ENCODE results near the gene IGLL5. TPM values are rescaled to one million over a fixed set of nuclear protein-coding genes. Genes with fewer than 3 reads are reported as not detected.
"Not testable (repeated sequence)": the region's sequence is repeated elsewhere in the genome, so short reads cannot be mapped to it uniquely, and the experiment has no call there.

Gene IGLL5
- total RNA-seq, 2 experiments from 2014 or later: not detected

DNA sequence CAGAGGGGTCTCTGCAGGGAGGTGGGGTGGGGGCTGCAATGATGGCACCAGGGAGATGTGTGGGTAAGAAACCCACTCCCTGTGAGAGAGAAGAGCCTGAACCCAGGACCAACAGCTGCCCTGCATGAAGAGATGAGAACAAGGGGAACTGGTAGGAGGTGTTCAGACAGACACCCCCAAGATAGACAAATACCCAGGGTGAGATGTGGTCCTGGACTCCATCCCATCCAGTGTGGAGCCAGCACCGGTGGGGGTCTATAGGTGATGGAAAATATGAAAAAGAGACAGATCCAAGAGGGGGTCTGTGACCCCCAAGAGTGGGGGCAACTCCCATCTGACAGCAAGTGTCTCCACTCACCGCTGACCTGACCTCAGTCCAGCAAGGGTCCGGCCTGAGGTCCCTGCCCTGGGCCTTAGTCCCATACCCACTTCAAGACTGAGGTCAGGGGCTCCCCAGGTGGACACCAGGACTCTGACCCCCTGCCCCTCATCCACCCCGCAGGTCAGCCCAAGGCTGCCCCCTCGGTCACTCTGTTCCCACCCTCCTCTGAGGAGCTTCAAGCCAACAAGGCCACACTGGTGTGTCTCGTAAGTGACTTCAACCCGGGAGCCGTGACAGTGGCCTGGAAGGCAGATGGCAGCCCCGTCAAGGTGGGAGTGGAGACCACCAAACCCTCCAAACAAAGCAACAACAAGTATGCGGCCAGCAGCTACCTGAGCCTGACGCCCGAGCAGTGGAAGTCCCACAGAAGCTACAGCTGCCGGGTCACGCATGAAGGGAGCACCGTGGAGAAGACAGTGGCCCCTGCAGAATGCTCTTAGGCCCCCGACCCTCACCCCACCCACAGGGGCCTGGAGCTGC lies 34.7 kb downstream of the IGLL5 start:
- intact Hi-C loops (cut with DNase I, micrococcal nuclease); POLR2A ChIA-PET: not testable (repeated sequence)
- CTCF ChIA-PET: interaction anchor here (0.9 kb wide), 1 partner anchor 19 kb away, joined by 7 read pairs; no protein-coding TSS in a partner anchor

DNA sequence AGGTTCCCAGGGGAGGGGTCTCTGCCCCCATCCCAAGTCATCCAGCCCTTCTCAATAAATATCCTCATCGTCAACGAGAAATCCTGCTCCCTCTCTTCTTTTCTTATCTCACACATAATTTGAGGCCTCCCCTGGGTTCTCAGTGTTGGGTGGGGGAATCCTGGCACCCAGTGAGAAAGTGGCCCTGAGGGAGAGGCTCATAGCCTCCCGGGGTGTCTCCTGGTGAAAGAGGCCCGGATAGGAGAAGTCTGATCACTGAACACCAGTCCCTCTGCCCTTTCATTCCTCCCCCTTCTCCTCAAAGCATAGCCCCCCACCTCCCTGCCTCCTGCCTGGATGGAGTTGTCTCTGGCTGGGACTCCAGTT lies 35.3 kb downstream of the IGLL5 start:
- POLR2A ChIA-PET: no interaction called here
- H3K27ac Mint-ChIP-seq: no peak overlapping the region

More for the DNA sequence above, 34.7 kb downstream of the IGLL5 start:
- H3K4me1 Mint-ChIP-seq; H3K27ac Mint-ChIP-seq; ATAC-seq; H3K36me3 Mint-ChIP-seq (ENCODE audit: low read depth); H3K4me3 Mint-ChIP-seq; DNase-seq; H3K27me3 Mint-ChIP-seq; H3K9me3 Mint-ChIP-seq (ENCODE audit: low read depth): not testable (repeated sequence)

DNA sequence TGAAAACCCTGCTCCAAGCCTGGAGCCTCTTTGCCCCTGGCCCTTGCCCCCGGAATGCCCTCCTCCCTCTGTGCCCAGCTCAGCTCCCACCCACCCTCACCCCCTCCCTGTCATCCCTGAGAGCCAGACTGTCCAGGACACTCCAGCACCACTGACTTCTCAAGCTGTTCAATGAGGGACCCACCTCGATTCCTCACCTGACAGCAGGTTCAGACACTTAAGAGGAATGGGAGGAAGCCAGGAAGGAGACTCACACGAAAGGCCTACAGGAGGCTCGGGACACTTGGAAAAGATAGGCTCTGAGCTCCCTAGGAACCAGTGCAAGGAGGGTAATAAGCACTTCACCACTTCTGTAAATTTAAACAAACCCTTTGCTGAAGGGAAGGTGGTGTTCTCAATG lies 35.8 kb downstream of the IGLL5 start:
- H3K27me3 Mint-ChIP-seq: no peaks in the 10 kb centered on the region
- DNase-seq: no peak
- ChIA-PET POLR2A (no interaction called here), CTCF (no interaction called here)
- ATAC-seq: no peak
- intact Hi-C loops (cut with DNase I, micrococcal nuclease): no loop called here
- no peaks in the 10 kb centered on the region for H3K36me3 Mint-ChIP-seq (ENCODE audit: low read depth)
- H3K4me1 Mint-ChIP-seq: peaks cover 2% of the 10 kb centered on the region
- H3K27ac Mint-ChIP-seq: no peak overlapping the region
- H3K9me3 Mint-ChIP-seq (ENCODE audit: low read depth): no peaks in the 10 kb centered on the region
- H3K4me3 Mint-ChIP-seq: no peak overlapping the region

More for the DNA sequence above, 35.3 kb downstream of the IGLL5 start:
- no peak for ATAC-seq
- Mint-ChIP-seq H3K4me3 (no peak overlapping the region), H3K36me3 (ENCODE audit: low read depth) (no peaks in the 10 kb centered on the region), H3K9me3 (ENCODE audit: low read depth) (no peaks in the 10 kb centered on the region), H3K4me1 (no peaks in the 10 kb centered on the region), H3K27me3 (no peaks in the 10 kb centered on the region)
- no peak for DNase-seq
- intact Hi-C loops (cut with DNase I, micrococcal nuclease): no loop called here
- CTCF ChIA-PET: no interaction called here

DNA sequence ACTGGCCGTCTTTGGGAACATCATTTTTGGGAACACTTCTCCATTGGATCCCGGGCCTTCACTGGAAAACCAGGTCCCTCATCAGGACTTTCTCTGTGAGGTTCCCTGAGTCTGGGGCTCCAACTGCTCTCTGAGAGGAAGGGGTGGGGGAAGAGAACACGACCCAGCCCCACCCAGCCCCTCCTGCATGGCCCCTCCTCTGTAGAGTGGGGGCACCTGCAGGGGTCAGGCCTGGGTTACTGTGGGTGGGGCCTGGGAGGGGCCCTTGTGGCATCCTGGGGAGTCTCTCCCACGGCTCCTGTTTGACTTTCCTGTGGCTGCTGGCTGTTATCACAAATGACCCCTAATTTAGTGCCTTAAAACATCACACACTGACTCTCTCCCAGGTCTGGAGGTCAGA lies 36.3 kb downstream of the IGLL5 start:
- DNase-seq (no peak), ATAC-seq (no peak)
- Mint-ChIP-seq H3K4me1 (peaks cover 7% of the 10 kb centered on the region), H3K9me3 (ENCODE audit: low read depth) (no peaks in the 10 kb centered on the region), H3K36me3 (ENCODE audit: low read depth) (no peaks in the 10 kb centered on the region), H3K4me3 (no peak overlapping the region), H3K27me3 (no peaks in the 10 kb centered on the region), H3K27ac (no peak overlapping the region)
- intact Hi-C loops (cut with DNase I, micrococcal nuclease): no loop called here
- ChIA-PET POLR2A (no interaction called here), CTCF (no interaction called here)

DNA sequence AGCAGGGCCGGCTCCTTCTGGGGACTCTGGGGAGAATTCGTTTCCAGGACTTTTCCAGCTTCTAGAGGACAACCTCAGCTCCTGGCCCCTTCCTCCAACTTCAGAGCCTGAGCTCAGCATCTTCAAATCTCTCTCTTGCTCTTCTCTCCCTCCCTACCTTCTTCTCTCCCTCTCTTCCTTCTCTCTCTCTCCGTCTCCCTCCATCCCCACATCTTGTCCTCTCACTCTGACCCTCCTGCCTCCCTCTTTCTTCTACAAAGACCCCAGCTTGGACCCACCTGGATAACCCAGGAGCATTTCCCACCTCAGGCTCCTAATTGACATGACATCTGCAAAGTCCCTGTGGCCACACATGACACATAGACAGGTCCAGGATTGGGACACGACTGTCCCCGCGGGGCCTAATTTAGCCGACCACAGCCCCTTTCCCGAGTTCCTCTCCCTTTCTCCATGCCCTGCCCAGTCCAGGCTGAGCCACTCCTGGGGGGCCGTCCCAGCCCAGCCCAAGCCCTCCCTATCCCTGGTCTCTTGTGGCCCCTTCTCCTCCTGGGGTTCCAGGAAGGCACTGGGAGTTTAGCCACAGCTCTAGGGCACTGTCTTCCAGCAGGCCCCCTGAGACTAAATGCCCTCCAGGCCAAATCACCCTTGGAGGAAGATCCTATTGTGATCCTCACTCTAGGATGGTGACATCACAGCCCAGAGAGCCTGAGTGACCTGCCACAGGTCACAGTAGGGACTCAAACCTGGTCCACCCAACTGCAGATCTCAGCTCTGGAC lies 36.9 kb downstream of the IGLL5 start:
- ATAC-seq (no peak), DNase-seq (no peak)
- intact Hi-C loops (cut with DNase I, micrococcal nuclease): no loop called here
- Mint-ChIP-seq H3K4me1 (peaks cover 10% of the 10 kb centered on the region), H3K9me3 (ENCODE audit: low read depth) (no peaks in the 10 kb centered on the region), H3K36me3 (ENCODE audit: low read depth) (no peaks in the 10 kb centered on the region), H3K27me3 (no peaks in the 10 kb centered on the region), H3K27ac (no peak overlapping the region), H3K4me3 (no peak overlapping the region)
- ChIA-PET CTCF (no interaction called here), POLR2A (no interaction called here)

DNA sequence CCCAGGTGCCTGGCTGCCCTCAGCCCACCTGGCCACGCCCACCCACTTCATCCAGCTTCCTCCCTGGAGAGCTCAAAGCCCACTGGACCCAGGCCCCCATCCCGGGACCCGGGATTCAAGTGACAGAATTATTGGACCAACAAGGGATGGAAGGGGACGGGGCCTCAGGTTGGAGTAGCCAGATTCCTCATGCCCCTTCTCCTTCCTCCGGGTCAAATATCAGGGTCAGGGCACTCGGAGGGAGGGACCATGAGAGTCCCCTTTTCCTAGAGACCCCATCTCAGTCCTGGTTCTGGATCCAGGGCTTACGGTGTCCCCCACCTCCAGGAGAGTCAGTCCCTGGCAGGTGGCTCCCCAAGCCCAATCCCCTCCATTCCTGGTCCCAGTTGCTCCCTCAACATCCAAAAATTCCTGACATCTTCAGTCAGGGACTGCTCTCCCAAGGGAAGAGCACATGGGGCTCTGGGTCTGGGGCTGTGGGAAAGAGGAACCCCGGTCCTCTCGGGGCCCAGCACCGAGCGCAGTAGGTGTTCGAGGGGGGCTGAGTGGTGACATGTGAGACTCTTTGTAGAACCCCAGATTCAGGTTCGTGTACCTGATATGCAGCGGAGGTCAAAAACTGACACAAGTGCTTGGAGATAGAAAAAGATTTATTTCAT lies 37.7 kb downstream of the IGLL5 start:
- POLR2A ChIA-PET: no interaction called here
- Mint-ChIP-seq H3K9me3 (ENCODE audit: low read depth) (no peaks in the 10 kb centered on the region), H3K27me3 (no peaks in the 10 kb centered on the region), H3K4me3 (no peak overlapping the region), H3K36me3 (ENCODE audit: low read depth) (no peaks in the 10 kb centered on the region), H3K4me1 (peaks cover 10% of the 10 kb centered on the region), H3K27ac (no peak overlapping the region)
- CTCF ChIA-PET: no interaction called here
- no peak for ATAC-seq
- no peak for DNase-seq
- intact Hi-C loops (cut with DNase I, micrococcal nuclease): no loop called here

DNA sequence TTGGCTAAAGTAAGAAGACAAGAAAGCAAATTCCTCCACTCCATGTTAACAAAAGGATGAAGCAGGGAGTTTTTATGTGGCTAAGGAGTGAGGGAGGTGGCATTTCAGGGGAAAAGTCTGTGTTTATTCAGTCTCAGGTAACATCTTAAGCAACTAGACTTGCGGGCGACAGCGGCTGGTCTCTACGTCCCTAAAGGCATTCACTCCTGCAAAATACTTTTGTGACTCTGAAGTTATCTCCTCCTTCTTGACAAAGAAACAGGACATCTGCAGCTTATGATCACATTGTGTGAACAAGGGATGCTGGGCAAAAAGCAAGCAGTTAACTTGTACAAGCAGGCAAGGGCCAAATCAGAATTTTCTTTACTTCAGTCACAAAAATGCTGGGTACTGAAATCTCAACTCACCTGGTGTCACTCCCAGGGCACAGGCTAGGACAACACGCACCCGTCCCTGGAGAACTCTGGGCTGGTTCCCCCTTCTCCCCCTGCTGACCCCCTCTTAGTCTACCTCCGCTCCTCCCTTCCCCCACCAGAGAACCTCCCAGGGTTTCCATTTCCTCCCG lies 38.3 kb downstream of the IGLL5 start:
- Mint-ChIP-seq H3K27me3 (no peaks in the 10 kb centered on the region), H3K9me3 (ENCODE audit: low read depth) (no peaks in the 10 kb centered on the region), H3K4me1 (peaks cover 10% of the 10 kb centered on the region), H3K27ac (no peak overlapping the region), H3K4me3 (no peak overlapping the region), H3K36me3 (ENCODE audit: low read depth) (no peaks in the 10 kb centered on the region)
- CTCF ChIA-PET: no interaction called here
- intact Hi-C loops (cut with DNase I, micrococcal nuclease): no loop called here
- no peak for ATAC-seq
- POLR2A ChIA-PET: no interaction called here
- DNase-seq: no peak

DNA sequence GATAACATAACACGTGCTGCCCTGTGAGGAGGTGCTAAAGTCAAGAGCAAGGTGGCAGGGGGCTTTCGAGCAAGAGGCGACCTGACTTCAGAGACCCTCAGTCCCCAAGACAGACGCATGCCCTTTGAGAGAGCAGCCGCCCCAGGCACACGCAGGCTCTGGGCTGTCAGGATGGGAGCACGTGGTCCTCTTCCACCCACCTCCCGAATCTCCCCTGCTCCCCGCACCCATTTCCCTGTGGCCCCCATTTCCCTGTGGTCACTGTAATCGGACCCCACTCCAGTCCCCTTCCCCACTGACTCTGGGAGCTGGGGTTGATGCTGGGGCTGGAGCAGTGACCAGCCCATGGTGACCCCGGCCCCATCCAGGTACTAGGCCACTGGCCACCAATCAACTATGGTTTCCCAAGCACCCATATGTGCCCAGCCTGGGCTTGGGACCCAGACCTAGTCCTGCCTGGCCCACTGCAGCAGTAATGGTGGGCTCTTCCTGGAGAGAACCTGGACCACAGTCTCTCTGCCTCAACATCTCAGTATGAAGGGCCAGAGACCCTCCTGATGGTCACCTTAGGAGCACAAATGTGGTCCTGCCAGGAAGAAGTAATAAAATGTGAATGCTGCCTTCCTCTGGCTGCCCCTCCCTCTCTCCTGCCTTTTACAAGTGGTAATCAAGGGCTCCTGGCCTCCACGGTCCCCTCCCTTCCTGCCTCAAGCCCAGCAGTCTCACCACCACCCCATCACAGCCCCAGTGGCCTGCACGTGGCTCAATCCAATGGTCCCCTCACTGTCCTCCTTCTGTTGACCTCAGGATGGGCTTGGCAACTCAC lies 39.0 kb downstream of the IGLL5 start:
- H3K27me3 Mint-ChIP-seq: no peaks in the 10 kb centered on the region
- intact Hi-C loops (cut with DNase I, micrococcal nuclease): no loop called here
- no peak overlapping the region for H3K27ac Mint-ChIP-seq
- ChIA-PET POLR2A (no interaction called here), CTCF (interaction anchor here (0.6 kb wide), 1 partner anchor 350 kb away, joined by 3 read pairs; no protein-coding TSS in a partner anchor)
- ATAC-seq (no peak), DNase-seq (no peak)
- H3K9me3 Mint-ChIP-seq (ENCODE audit: low read depth): no peaks in the 10 kb centered on the region
- no peak overlapping the region for H3K4me3 Mint-ChIP-seq
- H3K36me3 Mint-ChIP-seq (ENCODE audit: low read depth): no peaks in the 10 kb centered on the region
- H3K4me1 Mint-ChIP-seq: peaks cover 10% of the 10 kb centered on the region

DNA sequence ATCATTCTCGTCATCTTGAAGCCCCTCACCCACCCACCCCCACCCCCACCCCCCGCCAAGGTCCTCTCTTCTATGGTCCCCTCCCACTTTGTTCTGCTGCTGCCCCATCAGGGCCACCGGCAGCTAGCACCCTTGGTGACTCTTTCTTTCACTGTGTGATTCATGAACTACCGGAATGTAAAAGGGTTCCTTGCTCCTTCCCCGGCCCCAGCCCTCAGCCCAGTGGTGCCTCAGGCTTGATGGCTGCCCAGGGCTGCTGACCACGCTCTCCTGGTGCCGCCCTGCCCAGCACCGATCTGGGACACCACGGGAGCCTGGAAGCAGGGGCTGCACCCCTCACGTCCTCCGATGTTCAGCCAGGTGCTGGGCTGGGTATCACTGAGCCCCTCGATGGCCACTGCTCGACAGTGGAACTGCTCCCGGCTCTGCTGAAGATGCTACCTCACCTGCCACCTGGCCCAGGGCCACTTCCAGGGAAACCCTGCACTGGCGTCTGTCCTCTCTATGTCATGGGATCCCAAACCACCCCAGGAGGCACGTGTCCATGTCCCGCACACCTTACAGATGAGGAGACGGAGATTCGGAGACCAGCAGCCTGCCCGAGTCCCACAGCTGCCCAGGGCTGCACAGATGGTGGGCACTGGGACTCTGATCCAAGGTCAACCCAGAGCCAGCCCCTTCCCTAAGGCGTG lies 39.7 kb downstream of the IGLL5 start:
- Mint-ChIP-seq H3K36me3 (ENCODE audit: low read depth) (no peaks in the 10 kb centered on the region), H3K9me3 (ENCODE audit: low read depth) (no peaks in the 10 kb centered on the region), H3K27me3 (no peaks in the 10 kb centered on the region), H3K4me3 (no peak overlapping the region), H3K4me1 (peaks cover 10% of the 10 kb centered on the region), H3K27ac (no peak overlapping the region)
- DNase-seq (no peak), ATAC-seq (no peak)
- intact Hi-C loops (cut with DNase I, micrococcal nuclease): no loop called here
- ChIA-PET CTCF (no interaction called here), POLR2A (no interaction called here)

DNA sequence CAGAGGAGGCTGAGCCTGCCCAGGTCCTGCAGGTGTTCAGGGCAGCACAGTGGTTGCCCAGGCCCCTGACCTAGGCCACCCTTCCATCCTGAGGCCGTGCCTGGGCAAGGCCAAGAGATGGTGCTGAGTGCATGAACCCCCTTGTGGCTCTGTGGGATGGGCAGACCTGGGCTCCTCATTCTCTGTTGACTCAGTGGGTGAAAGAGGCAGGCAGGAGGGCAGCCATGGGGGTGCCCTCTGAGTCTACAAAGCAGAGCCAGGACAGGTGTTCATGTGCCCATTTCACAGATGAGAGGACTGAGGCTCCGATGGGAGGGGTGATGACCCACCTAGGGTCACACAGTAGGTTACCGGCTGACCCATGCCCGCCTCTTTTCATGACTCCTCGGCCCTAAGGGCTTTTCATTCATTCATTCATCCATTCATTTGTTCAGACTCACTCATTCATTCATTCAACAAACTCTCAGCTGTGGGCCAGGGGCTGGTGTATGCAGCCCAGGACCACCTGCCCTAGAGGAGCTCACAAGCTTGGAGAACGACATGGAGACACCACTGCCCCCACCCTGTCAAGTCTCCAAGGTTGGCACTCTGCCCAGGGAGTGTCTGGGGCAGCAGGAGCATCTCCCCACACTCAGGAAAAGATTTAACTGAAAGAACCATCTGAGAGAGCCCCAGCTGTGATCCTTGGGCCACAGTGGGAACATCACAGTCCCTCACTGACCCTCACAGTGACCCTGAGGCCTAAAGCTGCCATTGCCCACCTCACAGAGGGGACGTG lies 40.5 kb downstream of the IGLL5 start:
- ATAC-seq: no peak
- Mint-ChIP-seq H3K9me3 (ENCODE audit: low read depth) (no peaks in the 10 kb centered on the region), H3K4me3 (no peak overlapping the region), H3K27me3 (no peaks in the 10 kb centered on the region), H3K27ac (no peak overlapping the region), H3K36me3 (ENCODE audit: low read depth) (no peaks in the 10 kb centered on the region), H3K4me1 (peaks cover 10% of the 10 kb centered on the region)
- intact Hi-C loops (cut with DNase I, micrococcal nuclease): no loop called here
- CTCF ChIA-PET: interaction anchor here (0.6 to 0.8 kb wide), 2 partner anchors 11 to 43 kb away, joined by 3 read pairs; no protein-coding TSS in a partner anchor
- POLR2A ChIA-PET: no interaction called here
- DNase-seq: no peak
